Measurements from ENCODE around the gene GGACT.

DNA sequence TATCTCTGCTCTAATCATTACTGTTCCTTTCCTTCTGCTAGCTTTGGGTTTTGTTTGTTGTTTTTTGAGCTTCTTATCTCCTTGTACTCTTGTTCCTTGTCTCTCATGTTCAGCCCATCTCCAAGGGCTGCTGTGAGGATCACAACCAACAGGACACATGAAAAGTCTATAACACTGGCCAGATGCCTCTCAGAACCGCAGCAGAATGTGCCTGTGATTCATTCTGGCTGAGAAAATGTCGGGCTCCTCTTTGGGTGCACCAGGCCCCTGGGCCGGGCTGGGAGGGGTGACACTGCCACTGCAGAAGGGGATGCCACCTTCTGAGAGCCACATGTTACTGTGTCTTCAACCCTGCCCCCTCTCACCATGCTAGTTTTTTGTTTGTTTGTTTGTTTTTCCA, 48.0 kb downstream of the GGACT start:
- TF ChIP-seq, protein P1, sequence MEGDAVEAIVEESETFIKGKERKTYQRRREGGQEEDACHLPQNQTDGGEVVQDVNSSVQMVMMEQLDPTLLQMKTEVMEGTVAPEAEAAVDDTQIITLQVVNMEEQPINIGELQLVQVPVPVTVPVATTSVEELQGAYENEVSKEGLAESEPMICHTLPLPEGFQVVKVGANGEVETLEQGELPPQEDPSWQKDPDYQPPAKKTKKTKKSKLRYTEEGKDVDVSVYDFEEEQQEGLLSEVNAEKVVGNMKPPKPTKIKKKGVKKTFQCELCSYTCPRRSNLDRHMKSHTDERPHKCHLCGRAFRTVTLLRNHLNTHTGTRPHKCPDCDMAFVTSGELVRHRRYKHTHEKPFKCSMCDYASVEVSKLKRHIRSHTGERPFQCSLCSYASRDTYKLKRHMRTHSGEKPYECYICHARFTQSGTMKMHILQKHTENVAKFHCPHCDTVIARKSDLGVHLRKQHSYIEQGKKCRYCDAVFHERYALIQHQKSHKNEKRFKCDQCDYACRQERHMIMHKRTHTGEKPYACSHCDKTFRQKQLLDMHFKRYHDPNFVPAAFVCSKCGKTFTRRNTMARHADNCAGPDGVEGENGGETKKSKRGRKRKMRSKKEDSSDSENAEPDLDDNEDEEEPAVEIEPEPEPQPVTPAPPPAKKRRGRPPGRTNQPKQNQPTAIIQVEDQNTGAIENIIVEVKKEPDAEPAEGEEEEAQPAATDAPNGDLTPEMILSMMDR (IDR thresholded peaks at IDR 0.05), result no peak
- no peak for TF ChIP-seq POLR2A (IDR thresholded peaks at IDR 0.05)

All from adrenal gland (tissue), 5 donors.